ENCODE measurements around the gene TMEM184C. TPM values are rescaled to one million over a fixed set of nuclear protein-coding genes. Genes with fewer than 3 reads are reported as not detected.

The TMEM184C gene
- total RNA-seq, 1 experiment from 2014 or later: 43.8 TPM

DNA sequence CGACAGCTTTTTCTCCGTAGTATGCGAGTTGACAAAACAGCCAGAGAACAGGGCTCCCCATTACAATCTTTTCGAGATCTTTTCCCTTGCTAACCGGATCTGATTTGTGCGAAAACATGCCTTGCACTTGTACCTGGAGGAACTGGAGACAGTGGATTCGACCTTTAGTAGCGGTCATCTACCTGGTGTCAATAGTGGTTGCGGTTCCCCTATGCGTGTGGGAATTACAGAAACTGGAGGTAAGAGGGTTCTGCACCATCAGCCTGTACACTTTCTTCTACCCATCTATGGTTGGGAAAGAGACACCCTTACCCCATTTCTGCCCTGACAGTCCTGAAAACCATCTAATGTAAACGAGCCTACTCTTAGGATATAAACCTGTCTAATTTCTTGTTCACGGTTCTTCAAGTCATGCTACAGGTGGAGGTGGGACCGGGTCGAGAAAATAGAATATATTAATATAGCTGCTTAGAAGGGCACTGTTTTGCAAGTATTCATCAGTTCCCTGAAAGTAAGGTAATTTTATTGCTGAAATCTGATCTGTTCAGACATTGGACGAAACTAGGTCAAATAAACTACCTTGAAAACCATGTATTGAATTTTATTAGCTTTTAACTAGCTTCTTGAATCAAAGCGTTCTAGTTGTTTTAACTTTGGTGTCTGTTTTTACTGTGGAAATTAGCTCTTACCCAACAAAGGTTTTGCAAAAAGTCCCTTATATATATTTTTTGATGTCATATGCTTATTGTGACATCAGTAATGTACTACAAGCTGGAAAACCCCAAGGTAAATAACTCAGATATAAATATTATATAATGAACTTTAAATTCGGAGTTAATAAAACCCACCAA, 869 bp downstream of the TMEM184C start:
- no peaks in the 10 kb centered on the region for H3K27me3 ChIP-seq (ENCODE audit: insufficient read depth, low read length)
- peaks cover 25% of the 10 kb centered on the region in 2 experiments for H3K4me1 Mint-ChIP-seq
- H2AK5ac ChIP-seq (ENCODE audit: insufficient read length, low read length): no peak overlapping the region
- H3K9ac ChIP-seq (ENCODE audit: extremely low read depth, insufficient read length, low read length): peak overlapping the region; percentile 87
- no peaks in the 10 kb centered on the region; the same call in 1 of the 2 replicates for H3K27me3 Mint-ChIP-seq (ENCODE audit: low read depth)
- no peak overlapping the region for H2BK15ac ChIP-seq (ENCODE audit: low read depth, low read length)
- TF ChIP-seq, protein P1, sequence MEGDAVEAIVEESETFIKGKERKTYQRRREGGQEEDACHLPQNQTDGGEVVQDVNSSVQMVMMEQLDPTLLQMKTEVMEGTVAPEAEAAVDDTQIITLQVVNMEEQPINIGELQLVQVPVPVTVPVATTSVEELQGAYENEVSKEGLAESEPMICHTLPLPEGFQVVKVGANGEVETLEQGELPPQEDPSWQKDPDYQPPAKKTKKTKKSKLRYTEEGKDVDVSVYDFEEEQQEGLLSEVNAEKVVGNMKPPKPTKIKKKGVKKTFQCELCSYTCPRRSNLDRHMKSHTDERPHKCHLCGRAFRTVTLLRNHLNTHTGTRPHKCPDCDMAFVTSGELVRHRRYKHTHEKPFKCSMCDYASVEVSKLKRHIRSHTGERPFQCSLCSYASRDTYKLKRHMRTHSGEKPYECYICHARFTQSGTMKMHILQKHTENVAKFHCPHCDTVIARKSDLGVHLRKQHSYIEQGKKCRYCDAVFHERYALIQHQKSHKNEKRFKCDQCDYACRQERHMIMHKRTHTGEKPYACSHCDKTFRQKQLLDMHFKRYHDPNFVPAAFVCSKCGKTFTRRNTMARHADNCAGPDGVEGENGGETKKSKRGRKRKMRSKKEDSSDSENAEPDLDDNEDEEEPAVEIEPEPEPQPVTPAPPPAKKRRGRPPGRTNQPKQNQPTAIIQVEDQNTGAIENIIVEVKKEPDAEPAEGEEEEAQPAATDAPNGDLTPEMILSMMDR (conservative IDR thresholded peaks at IDR 0.05): no peak
- H3K4me2 ChIP-seq (ENCODE audit: insufficient read depth, insufficient read length, low read length): peak overlapping the region; percentile 98
- no peak overlapping the region for H2BK12ac ChIP-seq (ENCODE audit: insufficient read length, low read depth, low read length)
- no peak overlapping the region for H3K4ac ChIP-seq (ENCODE audit: low read depth, low read length)
- H3K4me1 ChIP-seq (ENCODE audit: insufficient read depth, low read length): no peaks in the 10 kb centered on the region
- no peak overlapping the region for H3T11ph ChIP-seq (ENCODE audit: low read length)
- H3K79me2 ChIP-seq (ENCODE audit: insufficient read depth, low read length): peaks cover 9% of the 10 kb centered on the region; the same call in 1 of the 2 replicates
- peak overlapping the region; percentile 92 to 97 for H3K4me3 Mint-ChIP-seq
- DNase-seq: no peak
- H4K20me1 ChIP-seq (ENCODE audit: control insufficient read depth, insufficient read depth, insufficient read length): no peaks in the 10 kb centered on the region
- H2AFZ ChIP-seq (ENCODE audit: low read length): no peak overlapping the region
- peak overlapping the region; percentile 97 to 99 (median 99); a peak in 6 of 7 replicates for H3K27ac Mint-ChIP-seq
- no peak overlapping the region for H4K8ac ChIP-seq (replicated peaks; ENCODE audit: insufficient read length, low read depth, low read length)
- no peaks in the 10 kb centered on the region for H3K9me3 ChIP-seq (ENCODE audit: control insufficient read depth, low read depth, low read length)
- peak overlapping the region; percentile 43 for H3K27ac ChIP-seq (ENCODE audit: insufficient read length, low read depth, low read length)
- no peak overlapping the region for H3K23ac ChIP-seq (ENCODE audit: insufficient read length, low read depth, low read length)
- no peak overlapping the region for H3K18ac ChIP-seq (ENCODE audit: insufficient read length, low read depth, low read length)
- WGBS (ENCODE audit: extremely low coverage, insufficient read length, low lambda C conversion rate): no CpG with 5 or more reads among the region's 17 CpGs
- peaks cover 12 to 23% (median 14%) of the 10 kb centered on the region in 3 experiments for H3K36me3 Mint-ChIP-seq (ENCODE audit: insufficient read depth in 1 of 3, low read depth in 3 of 3)
- no peak overlapping the region for H2BK120ac ChIP-seq (ENCODE audit: low read depth, low read length, poor library complexity, severe bottlenecking)
- H4K91ac ChIP-seq (ENCODE audit: insufficient read length, low read depth, low read length): no peak overlapping the region
- H3K14ac ChIP-seq (ENCODE audit: insufficient read depth, low read length): no peak overlapping the region; the same call in 1 of the 2 replicates
- no peak overlapping the region for H2BK20ac ChIP-seq (ENCODE audit: low read depth, low read length, poor library complexity, severe bottlenecking)
- H3K9me3 Mint-ChIP-seq: no peaks in the 10 kb centered on the region
- H3K23me2 ChIP-seq (ENCODE audit: insufficient read length, low read depth, low read length, poor library complexity, severe bottlenecking): peaks cover 5% of the 10 kb centered on the region
- H2BK5ac ChIP-seq (ENCODE audit: insufficient read length, low read length): no peak overlapping the region
- no peak overlapping the region for H3K56ac ChIP-seq (ENCODE audit: insufficient read length, low read depth, low read length)
- H4K5ac ChIP-seq (ENCODE audit: insufficient read length, low read depth, low read length): no peak overlapping the region
- H3K79me1 ChIP-seq (ENCODE audit: insufficient read depth, low read depth, low read length, poor library complexity, severe bottlenecking): no peaks in the 10 kb centered on the region
